Brain microvascular endothelial cell (primary cell): ENCODE data around the gene XRRA1.

ENCODE experiments used
- DNase-seq: peaks from one replicate; pipeline ENCODE4 v3.0.0-alpha.2; 2020
- H3K27ac ChIP-seq: fragments of 250-450 bp; sonication (Bioruptor Pico); 2 replicates; pipeline ENCODE4 v1.5.1; 2020; ENCODE audit warnings: mild to moderate bottlenecking, moderate library complexity
- H3K27me3 ChIP-seq: fragments of 250-450 bp; sonication (Bioruptor Pico); replicated peaks from 2 replicates; pipeline ENCODE4 v1.5.1; 2020; ENCODE audit warnings: mild to moderate bottlenecking
- H3K36me3 ChIP-seq: fragments of 250-450 bp; sonication (Bioruptor Pico); replicated peaks from 2 replicates; pipeline ENCODE4 v1.5.1; 2020; ENCODE audit warnings: mild to moderate bottlenecking
- H3K4me3 ChIP-seq: 2 replicates; pipeline ENCODE4 v1.5.1; 2011; ENCODE audit warnings: low read depth, mild to moderate bottlenecking, control low read depth, low read length, moderate library complexity
- in situ Hi-C: cut with HindIII; loops from 2 replicates; pipeline ENCODE4 v1.10.0; 2017; ENCODE audit warnings: low sequenced_read_pairs, low pct_ligation_motif_present
- TF ChIP-seq, protein P1 (sequence below): IDR thresholded peaks from 2 replicates; pipeline ENCODE4 v1.5.1; 2011; ENCODE audit warnings: low read depth, mild to moderate bottlenecking, moderate library complexity, low read length, control low read depth, inconsistent platforms; ENCODE audit errors: missing control alignments

Gene XRRA1

DNA sequence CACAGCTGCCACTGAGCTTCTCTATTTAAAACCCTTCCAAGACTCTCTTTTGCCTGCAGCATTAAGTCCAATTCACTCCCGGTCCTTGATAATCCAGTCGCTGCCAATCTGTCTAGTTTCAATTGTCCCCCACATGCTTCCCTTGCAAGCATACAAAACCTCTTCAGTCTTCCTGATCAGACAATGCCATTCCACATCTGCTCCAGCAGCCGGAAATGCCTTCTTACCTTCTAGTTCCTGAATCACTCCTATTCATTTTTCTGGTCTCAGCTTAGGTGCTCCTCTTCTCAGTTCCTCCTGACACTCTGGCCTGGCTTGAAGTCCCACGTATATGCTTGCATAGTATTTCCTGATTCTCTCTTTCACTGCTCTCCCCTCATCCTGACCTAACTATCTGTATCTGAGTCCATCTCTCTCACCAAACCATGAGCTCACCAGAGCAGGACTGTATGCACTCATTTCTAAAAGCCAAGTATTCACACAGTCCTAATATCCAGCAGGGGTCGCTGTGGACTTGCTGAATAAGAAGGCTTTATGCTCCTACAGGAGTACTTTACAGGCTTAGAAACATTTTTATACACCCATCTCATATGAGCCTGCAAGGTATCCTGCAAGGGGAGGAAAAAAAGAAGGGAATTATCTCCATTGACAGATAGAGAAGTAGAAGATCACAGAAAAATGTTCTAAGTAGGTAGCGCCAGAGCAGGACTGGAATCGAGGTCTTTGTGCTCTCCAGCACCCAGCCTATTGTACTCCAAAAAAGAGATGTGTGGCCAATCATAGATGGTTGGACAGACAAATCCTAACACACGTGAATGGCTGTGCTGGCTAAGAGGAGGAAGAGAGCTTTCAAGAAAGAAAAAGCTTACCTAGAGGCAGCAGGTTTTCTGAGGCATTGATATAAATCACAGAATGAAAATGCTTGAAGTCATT, 19.2 kb downstream of the XRRA1 start:
- in situ Hi-C loops = no loop called here
- peak; percentile 92 for DNase-seq

DNA sequence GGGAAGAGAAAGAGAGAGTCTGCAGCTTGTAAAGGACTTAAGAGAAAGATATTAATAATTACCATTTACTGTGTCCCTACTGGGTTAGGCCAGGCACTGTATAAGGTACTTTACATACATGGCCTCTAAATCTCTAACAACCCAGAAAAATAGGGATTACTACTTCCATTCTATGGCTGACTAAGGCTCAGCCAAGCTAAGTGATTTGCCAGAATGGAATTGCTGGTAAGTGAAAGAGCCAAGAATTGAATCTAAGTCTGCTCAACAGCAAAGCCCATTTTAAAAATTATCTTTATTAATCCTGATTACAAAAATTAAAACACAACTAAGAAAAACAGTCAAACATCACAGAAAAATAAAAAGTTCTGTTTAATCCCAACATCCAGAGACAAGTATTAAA, 21.4 kb downstream of the XRRA1 start:
- no peaks in the 10 kb centered on the region for H3K27me3 ChIP-seq
- TF ChIP-seq, protein P1, sequence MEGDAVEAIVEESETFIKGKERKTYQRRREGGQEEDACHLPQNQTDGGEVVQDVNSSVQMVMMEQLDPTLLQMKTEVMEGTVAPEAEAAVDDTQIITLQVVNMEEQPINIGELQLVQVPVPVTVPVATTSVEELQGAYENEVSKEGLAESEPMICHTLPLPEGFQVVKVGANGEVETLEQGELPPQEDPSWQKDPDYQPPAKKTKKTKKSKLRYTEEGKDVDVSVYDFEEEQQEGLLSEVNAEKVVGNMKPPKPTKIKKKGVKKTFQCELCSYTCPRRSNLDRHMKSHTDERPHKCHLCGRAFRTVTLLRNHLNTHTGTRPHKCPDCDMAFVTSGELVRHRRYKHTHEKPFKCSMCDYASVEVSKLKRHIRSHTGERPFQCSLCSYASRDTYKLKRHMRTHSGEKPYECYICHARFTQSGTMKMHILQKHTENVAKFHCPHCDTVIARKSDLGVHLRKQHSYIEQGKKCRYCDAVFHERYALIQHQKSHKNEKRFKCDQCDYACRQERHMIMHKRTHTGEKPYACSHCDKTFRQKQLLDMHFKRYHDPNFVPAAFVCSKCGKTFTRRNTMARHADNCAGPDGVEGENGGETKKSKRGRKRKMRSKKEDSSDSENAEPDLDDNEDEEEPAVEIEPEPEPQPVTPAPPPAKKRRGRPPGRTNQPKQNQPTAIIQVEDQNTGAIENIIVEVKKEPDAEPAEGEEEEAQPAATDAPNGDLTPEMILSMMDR = no peak
- in situ Hi-C loops = no loop called here
- H3K27ac ChIP-seq = no peak overlapping the region
- no peak overlapping the region for H3K4me3 ChIP-seq
- DNase-seq = no peak
- no peaks in the 10 kb centered on the region for H3K36me3 ChIP-seq

More for the DNA sequence above, 19.2 kb downstream of the XRRA1 start:
- H3K4me3 ChIP-seq = no peak overlapping the region
- TF ChIP-seq, protein P1 = peak; percentile 88
- no peak overlapping the region for H3K27ac ChIP-seq
- H3K27me3 ChIP-seq = no peaks in the 10 kb centered on the region
- no peaks in the 10 kb centered on the region for H3K36me3 ChIP-seq

DNA sequence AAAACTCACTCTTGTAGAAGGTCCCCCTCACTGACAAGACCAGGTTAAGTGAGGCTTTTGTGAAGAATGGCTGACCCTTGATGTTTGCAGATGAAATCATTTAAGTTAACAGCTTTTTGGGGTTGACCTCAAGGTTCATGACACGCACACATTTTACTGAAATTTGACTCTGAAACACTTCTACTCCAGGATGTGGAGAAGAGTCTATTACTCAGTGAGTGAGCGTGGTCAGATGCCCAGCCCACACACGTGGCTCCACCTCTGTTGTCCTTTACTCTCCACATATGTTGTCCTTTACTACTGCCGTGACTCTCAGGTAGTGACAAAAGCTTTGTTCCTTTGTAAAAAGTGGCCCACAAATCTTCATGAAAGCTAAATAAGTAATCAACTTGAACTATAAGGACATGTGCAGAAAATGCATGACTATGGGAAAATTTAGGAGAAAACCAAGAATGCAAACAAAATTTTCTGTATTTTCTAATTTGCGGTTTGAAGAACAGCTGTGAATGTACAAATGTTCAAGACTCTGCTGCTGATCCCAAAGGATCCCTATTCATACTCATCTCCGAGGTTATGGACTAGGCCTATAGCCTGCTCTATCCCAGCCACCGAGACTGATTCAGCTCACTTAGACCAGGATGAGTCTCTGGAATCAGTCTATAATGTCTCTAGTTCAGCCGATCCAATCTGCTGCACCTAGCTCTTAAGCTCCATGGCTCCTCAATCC, 22.4 kb downstream of the XRRA1 start:
- peak; percentile 22 for DNase-seq
- Histone ChIP-seq H3K36me3 (no peaks in the 10 kb centered on the region), H3K4me3 (no peak overlapping the region), H3K27me3 (no peaks in the 10 kb centered on the region), H3K27ac (no peak overlapping the region)
- in situ Hi-C loops = no loop called here
- TF ChIP-seq, protein P1 = no peak

DNA sequence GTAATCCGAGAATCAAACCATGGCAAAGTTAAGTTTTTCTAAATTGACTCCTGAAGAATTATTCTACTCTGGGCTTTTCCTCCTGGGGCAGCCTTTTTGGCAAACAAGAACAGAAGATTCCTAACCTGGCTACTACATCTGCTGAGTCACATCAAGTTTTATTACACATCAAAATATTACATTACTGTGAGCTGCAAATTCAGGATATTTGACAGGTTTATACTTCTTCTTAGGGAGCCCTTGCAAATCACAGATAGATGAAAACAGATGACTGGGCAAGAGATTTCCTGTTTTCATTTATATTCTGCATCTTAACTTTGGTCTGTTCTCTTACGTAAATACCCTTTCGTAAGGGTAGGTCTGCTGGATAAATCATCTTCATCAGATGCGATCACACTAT, 23.6 kb downstream of the XRRA1 start:
- no peak for DNase-seq
- Histone ChIP-seq H3K27me3 (no peaks in the 10 kb centered on the region), H3K36me3 (peaks cover 2% of the 10 kb centered on the region), H3K27ac (no peak overlapping the region), H3K4me3 (no peak overlapping the region)
- in situ Hi-C loops = no loop called here
- TF ChIP-seq, protein P1 = no peak

DNA sequence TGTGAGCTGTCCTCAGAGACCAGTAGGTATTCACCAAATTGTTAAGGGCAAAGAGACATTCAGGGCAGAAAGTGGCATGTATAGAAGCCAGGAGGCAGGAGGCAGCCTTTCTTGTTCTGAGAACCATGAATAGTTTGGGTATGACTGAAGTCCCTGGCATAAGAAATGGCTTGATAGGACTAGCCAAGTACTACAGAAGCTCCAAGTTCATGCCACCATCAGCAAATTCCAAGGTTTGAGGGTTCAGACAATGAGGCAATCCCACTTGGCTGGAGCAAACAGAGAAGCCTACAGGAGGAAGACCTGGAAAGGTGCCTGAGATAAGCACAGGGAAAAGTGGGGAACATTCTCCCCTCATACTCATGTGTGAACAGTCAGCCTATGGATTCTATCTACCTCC, 25.8 kb downstream of the XRRA1 start:
- H3K4me3 ChIP-seq = no peak overlapping the region
- H3K27me3 ChIP-seq = no peaks in the 10 kb centered on the region
- H3K36me3 ChIP-seq = peaks cover 6% of the 10 kb centered on the region
- in situ Hi-C loops = no loop called here
- DNase-seq = no peak
- H3K27ac ChIP-seq = no peak overlapping the region
- TF ChIP-seq, protein P1 = no peak
